ENCODE results near the gene RCAN3. TPM values are rescaled to one million over a fixed set of nuclear protein-coding genes. Genes with fewer than 3 reads are reported as not detected.
A peak's percentile ranks its signal among the peaks of the same experiment; 100 is the strongest.

Gene RCAN3
- total RNA-seq, 1 donor from 2014 or later = 17.6 TPM

DNA sequence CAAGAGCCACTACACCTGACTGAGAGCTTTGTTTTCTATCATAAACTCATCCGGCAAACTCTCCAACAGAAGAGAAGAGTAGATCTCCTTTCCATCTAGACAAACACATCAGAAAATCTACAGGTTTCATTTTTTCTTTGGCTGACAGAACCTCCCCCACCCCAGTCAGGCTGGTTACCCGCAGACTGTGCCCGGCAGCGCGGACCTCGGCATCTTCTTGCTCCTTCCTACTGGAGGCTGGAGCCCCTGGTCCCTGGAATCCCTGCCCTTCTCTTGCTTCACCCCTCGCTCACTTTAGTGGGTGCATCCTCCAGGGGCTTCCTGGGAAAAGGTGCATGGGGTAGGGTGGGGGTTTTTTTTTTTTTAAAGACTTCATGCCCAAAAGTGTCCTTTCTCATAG lies 76.2 kb downstream of the RCAN3 start:
- no peak for DNase-seq (ENCODE audit: low read depth)
- TF ChIP-seq, protein P1, sequence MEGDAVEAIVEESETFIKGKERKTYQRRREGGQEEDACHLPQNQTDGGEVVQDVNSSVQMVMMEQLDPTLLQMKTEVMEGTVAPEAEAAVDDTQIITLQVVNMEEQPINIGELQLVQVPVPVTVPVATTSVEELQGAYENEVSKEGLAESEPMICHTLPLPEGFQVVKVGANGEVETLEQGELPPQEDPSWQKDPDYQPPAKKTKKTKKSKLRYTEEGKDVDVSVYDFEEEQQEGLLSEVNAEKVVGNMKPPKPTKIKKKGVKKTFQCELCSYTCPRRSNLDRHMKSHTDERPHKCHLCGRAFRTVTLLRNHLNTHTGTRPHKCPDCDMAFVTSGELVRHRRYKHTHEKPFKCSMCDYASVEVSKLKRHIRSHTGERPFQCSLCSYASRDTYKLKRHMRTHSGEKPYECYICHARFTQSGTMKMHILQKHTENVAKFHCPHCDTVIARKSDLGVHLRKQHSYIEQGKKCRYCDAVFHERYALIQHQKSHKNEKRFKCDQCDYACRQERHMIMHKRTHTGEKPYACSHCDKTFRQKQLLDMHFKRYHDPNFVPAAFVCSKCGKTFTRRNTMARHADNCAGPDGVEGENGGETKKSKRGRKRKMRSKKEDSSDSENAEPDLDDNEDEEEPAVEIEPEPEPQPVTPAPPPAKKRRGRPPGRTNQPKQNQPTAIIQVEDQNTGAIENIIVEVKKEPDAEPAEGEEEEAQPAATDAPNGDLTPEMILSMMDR (conservative IDR thresholded peaks at IDR 0.05; ENCODE audit: low read depth, low read length) = no peak
- no peak overlapping the region for H3K4me3 ChIP-seq (ENCODE audit: low read depth, low read length)

GRCh38 chr1:24580756-24581155 lies 78.1 kb downstream of the RCAN3 start:
- TF ChIP-seq, protein P1 (conservative IDR thresholded peaks at IDR 0.05; ENCODE audit: low read depth, low read length) = no peak
- H3K4me3 ChIP-seq (ENCODE audit: low read depth, low read length) = no peak overlapping the region
- DNase-seq (ENCODE audit: low read depth) = no peak

DNA sequence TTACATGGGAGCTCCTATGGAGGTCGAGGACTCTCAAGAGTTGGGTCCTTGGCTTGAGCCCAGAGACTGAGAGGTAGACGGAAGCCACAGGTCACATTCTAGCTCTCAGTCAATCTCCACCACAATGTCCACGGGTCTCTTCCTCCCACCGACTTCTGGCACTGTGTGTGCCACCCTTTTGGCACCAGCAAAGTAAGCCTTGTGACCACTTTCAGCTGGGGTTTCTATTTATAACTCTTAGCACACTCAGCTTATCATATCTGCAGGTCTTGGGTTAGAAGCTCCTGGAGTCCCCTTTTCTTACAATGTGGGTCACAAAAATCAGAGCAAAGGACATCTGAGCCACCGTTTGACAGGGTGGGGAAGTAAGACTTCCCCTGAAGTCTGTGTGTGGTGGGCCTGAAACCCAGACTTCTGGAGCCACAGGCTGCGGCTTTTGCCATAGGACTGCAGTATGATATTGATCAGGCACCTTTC lies 81.6 kb downstream of the RCAN3 start:
- TF ChIP-seq, protein P1 (conservative IDR thresholded peaks at IDR 0.05; ENCODE audit: low read depth, low read length) = no peak
- no peak overlapping the region for H3K4me3 ChIP-seq (ENCODE audit: low read depth, low read length)
- DNase-seq (ENCODE audit: low read depth) = no peak

DNA sequence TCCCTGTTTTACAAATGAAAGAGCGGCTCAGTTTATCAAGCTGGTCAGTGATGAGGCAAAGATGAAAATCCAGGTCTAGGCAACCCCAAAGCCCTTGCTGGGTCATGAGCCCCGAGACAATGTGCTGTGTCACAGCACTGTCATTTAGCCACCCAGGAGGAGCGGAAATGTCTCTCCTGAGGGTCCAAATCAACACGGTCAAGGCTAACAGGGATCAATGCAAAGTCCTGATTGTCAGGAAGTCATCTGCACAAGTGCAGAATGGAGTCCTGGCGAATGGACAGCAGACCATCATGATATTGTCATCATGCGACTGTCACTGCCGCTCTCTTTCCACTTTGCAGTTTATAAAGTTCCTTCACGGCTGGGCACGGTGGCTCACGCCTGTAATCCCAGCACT lies 83.5 kb downstream of the RCAN3 start:
- TF ChIP-seq, protein P1 (conservative IDR thresholded peaks at IDR 0.05; ENCODE audit: low read depth, low read length) = no peak

GRCh38 chr1:24586970-24587820 lies 84.6 kb downstream of the RCAN3 start:
- TF ChIP-seq, protein P1 (conservative IDR thresholded peaks at IDR 0.05; ENCODE audit: low read depth, low read length) = peak; percentile 87
- no peak for DNase-seq (ENCODE audit: low read depth)
- H3K4me3 ChIP-seq (ENCODE audit: low read depth, low read length) = no peak overlapping the region

More for the DNA sequence above, 83.5 kb downstream of the RCAN3 start:
- H3K4me3 ChIP-seq (ENCODE audit: low read depth, low read length) = no peak overlapping the region
- no peak for DNase-seq (ENCODE audit: low read depth)

DNA sequence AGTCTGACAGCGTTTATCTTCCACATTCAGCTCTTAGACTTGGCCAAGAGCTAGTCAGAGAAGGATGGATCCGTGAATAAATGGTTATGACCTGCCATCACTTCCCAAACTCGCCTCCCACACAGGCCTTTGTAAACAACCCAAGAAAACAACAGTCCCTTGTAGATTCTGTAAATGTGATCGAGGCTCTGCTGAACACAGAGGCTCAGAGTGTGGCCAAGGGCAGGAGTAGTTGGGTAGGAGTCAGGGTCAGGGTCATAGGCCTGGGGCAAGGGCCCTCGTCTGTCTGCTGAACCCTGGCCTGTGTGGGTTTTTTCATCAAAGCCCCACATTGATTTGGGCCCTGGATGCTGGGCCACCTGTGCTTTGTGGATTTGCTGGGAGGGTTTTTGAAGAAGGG lies 85.9 kb downstream of the RCAN3 start:
- H3K4me3 ChIP-seq (ENCODE audit: low read depth, low read length) = no peak overlapping the region
- TF ChIP-seq, protein P1 (conservative IDR thresholded peaks at IDR 0.05; ENCODE audit: low read depth, low read length) = no peak
- DNase-seq (ENCODE audit: low read depth) = no peak

- DNase-seq (ENCODE audit: low read depth) = no peak
- no peak overlapping the region for H3K4me3 ChIP-seq (ENCODE audit: low read depth, low read length)
- TF ChIP-seq, protein P1 (conservative IDR thresholded peaks at IDR 0.05; ENCODE audit: low read depth, low read length) = no peak
Observed at GRCh38 chr1:24589200-24589599, 86.6 kb downstream of the RCAN3 start.
